ENCODE measurements around the gene OCIAD2.

DNA sequence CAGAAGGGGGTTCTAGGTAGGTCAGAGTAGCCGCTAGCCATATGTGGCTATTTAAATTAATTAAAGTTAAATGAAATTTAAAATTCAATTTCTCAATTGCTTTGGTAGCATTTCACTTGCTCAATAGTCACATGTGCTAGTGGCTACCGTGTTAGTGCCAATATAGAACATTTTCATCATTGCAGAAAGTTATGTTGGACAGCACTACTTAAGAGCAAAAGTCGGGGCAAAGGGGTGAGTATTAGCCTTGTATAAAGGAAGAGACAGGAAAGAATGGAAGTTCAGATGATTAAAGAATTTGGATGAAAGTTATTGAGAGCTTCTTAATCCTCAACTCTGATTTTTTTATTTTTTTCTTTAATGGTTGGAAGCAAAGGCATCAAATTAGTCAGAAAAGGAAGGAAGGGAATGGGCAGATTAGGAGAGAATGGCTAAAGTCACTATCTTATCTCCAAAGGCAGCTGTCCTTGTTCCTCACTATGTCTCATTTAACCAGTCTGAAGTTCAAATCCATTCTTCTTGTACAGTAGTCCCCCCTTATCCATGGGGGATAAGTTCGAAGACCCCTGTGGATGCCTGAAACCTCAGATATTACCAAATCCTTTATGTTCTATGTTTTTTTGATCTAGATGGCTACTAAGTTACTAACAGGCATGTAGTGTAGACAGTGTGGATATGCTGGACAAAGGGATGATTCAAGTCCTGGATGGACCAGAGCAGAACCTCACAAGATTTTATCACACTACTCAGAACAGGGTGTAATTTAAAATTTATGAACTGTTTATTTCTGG lies 52.8 kb downstream of the OCIAD2 start:
- TF ChIP-seq, protein P1, sequence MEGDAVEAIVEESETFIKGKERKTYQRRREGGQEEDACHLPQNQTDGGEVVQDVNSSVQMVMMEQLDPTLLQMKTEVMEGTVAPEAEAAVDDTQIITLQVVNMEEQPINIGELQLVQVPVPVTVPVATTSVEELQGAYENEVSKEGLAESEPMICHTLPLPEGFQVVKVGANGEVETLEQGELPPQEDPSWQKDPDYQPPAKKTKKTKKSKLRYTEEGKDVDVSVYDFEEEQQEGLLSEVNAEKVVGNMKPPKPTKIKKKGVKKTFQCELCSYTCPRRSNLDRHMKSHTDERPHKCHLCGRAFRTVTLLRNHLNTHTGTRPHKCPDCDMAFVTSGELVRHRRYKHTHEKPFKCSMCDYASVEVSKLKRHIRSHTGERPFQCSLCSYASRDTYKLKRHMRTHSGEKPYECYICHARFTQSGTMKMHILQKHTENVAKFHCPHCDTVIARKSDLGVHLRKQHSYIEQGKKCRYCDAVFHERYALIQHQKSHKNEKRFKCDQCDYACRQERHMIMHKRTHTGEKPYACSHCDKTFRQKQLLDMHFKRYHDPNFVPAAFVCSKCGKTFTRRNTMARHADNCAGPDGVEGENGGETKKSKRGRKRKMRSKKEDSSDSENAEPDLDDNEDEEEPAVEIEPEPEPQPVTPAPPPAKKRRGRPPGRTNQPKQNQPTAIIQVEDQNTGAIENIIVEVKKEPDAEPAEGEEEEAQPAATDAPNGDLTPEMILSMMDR (IDR thresholded peaks at IDR 0.05), result no peak
- no peak for TF ChIP-seq POLR2A (IDR thresholded peaks at IDR 0.05)
